ENCODE results near the gene EME2.

The EME2 gene

DNA sequence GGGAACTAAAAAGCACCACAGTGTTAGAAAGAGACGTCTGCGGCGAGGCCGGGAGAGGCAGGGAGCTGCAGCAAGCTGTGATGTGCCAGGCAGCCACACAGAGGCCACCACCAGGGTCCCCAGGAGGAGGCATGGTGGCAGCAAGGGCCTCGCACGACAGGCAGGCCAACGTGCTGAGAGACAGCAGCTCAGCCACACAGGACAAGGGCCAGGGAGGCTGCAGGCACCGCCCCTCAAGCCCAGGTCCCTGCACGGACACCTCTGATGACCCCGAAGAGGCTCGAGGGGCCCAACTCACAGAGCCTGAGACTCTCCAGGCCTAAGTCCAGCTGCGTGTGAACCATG lies 48.3 kb downstream of the EME2 start:
- DNase-seq = no peak

- no peak for DNase-seq
These were observed 49.4 kb downstream of the EME2 start for GRCh38 chr16:1821861-1822611.

DNA sequence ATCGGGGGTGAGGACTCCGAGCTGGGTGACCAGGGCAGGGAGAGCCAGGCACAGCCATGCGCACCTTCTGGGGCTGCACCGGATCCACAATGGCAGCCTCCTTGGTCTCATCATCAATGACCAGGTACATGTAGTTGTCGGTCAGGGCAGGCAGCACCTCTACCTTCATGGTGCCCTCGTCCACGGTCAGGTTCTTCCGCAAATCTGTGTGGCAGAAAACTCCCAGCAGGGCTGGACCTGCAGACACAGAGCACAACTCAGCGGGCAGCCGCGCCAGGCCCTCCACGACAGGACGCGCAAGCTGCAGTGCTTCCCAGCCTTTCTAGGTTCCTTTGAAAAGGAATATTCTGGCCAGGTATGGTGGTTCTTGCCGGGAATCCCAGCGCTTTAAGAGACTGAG lies 50.2 kb downstream of the EME2 start:
- no peak for DNase-seq

DNA sequence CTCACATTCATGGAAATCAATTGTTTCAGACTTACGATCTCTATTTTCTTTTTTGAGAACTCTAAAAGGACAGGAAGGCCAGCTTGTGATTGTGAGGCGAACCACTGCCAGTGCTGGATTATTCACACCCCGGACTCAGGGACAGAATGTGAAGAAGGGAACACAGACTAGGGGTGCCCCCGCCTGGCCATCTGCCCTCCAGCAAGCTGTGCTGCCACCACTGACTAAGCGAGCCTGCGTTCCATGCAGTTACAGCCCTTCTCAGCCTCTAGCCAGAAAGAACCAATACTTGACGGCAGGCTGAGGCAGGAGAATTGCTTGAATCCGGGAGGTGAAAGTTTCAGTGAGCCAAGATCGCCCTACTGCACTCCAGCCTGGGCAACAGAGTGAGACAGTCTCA lies 51.2 kb downstream of the EME2 start:
- DNase-seq = peak; percentile 54

GRCh38 chr16:1825381-1825863 lies 52.8 kb downstream of the EME2 start:
- no peak for DNase-seq
